HG03280 (cell line): ENCODE measurements around the gene UST.

ENCODE experiments used
- ATAC-seq: cut with Tn5 transposase; IDR thresholded peaks from one replicate; pipeline ENCODE4 v1.9.1; 2021; ENCODE audit warnings: mild to moderate bottlenecking, moderate library complexity; ENCODE audit not compliant: unreplicated experiment

UST gene

GRCh38 chr6:148746363-148747144 is at the start of gene UST:
TSS of gene UST (plus strand) at chr6:148747030. CDS start at chr6:148747431, 401 bp downstream.
- ATAC-seq = no peak

- ATAC-seq = no peak
These were observed 48.9 kb upstream of the UST start for GRCh38 chr6:148697895-148698440.

GRCh38 chr6:148698671-148699180 is 48.1 kb upstream of the UST start:
- no peak for ATAC-seq

GRCh38 chr6:148700047-148700715 is 46.6 kb upstream of the UST start:
- no peak for ATAC-seq

GRCh38 chr6:148700741-148701311 is 46.0 kb upstream of the UST start:
- peak; percentile 92 for ATAC-seq

- ATAC-seq = peak; percentile 19
These were observed 45.5 kb upstream of the UST start for GRCh38 chr6:148701375-148701774.

GRCh38 chr6:148703900-148704299 is 42.9 kb upstream of the UST start:
- no peak for ATAC-seq

GRCh38 chr6:148704400-148705246 is 42.2 kb upstream of the UST start:
- ATAC-seq = no peak

- ATAC-seq = no peak
These were observed 38.1 kb upstream of the UST start for GRCh38 chr6:148708707-148709106.

- no peak for ATAC-seq
These were observed 37.3 kb upstream of the UST start for GRCh38 chr6:148709577-148709976.

GRCh38 chr6:148711833-148712654 is 34.8 kb upstream of the UST start:
- ATAC-seq = no peak

- no peak for ATAC-seq
These were observed 33.6 kb upstream of the UST start for GRCh38 chr6:148713033-148713738.

- no peak for ATAC-seq
These were observed 32.9 kb upstream of the UST start for GRCh38 chr6:148713921-148714320.

GRCh38 chr6:148716811-148717210 is 30.0 kb upstream of the UST start:
- no peak for ATAC-seq

GRCh38 chr6:148720406-148720805 is 26.4 kb upstream of the UST start:
- no peak for ATAC-seq

- ATAC-seq = no peak
These were observed 25.9 kb upstream of the UST start for GRCh38 chr6:148720897-148721296.

- no peak for ATAC-seq
These were observed 23.3 kb upstream of the UST start for GRCh38 chr6:148723484-148723883.

GRCh38 chr6:148724428-148724827 is 22.4 kb upstream of the UST start:
- ATAC-seq = no peak

- no peak for ATAC-seq
These were observed 19.7 kb upstream of the UST start for GRCh38 chr6:148727104-148727503.
